HG02840 (cell line): Measurements from ENCODE around the gene THRAP3.
"Not testable (repeated sequence)": the region's sequence is repeated elsewhere in the genome, so short reads cannot be mapped to it uniquely, and the experiment has no call there.

Experiments used
- ATAC-seq: cut with Tn5 transposase; IDR thresholded peaks from one replicate; pipeline ENCODE4 v1.9.1; 2021; ENCODE audit warnings: mild to moderate bottlenecking, moderate library complexity, moderate number of reproducible peaks; ENCODE audit not compliant: unreplicated experiment, low FRiP score

Gene THRAP3, protein sequence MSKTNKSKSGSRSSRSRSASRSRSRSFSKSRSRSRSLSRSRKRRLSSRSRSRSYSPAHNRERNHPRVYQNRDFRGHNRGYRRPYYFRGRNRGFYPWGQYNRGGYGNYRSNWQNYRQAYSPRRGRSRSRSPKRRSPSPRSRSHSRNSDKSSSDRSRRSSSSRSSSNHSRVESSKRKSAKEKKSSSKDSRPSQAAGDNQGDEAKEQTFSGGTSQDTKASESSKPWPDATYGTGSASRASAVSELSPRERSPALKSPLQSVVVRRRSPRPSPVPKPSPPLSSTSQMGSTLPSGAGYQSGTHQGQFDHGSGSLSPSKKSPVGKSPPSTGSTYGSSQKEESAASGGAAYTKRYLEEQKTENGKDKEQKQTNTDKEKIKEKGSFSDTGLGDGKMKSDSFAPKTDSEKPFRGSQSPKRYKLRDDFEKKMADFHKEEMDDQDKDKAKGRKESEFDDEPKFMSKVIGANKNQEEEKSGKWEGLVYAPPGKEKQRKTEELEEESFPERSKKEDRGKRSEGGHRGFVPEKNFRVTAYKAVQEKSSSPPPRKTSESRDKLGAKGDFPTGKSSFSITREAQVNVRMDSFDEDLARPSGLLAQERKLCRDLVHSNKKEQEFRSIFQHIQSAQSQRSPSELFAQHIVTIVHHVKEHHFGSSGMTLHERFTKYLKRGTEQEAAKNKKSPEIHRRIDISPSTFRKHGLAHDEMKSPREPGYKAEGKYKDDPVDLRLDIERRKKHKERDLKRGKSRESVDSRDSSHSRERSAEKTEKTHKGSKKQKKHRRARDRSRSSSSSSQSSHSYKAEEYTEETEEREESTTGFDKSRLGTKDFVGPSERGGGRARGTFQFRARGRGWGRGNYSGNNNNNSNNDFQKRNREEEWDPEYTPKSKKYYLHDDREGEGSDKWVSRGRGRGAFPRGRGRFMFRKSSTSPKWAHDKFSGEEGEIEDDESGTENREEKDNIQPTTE

DNA sequence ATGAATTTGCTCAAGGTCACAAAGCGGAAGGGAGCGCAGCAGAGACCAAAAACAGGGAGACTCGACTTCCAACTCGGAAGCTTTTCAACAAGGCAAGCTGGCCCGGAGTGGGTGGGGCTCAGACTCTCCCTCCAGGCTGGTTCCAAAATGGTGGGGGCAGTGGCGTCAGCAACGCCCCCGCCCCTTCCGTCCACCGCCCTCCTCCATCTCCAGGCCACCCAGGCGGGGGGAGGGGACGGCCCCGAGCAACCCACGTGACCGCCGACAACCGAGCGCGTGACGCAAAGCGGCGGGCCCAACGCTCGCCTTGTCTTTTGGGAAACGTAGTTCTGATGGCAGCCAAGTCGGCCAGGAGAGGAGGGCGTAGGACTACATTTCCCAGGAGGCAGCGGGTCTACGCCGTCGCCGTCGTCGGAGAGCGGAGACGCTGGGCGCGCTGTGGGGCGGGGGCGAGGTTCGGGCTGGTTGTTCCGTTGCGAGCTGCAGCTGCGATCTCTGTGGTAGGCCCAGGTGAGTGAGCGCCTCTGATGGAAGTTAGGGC is at the start of gene THRAP3:
TSS of gene THRAP3 (plus strand) at position 448 of the 541 bp plus-strand sequence. CDS start 58,121 bp downstream, outside the sequence.
- ATAC-seq, result peak; percentile 93

DNA sequence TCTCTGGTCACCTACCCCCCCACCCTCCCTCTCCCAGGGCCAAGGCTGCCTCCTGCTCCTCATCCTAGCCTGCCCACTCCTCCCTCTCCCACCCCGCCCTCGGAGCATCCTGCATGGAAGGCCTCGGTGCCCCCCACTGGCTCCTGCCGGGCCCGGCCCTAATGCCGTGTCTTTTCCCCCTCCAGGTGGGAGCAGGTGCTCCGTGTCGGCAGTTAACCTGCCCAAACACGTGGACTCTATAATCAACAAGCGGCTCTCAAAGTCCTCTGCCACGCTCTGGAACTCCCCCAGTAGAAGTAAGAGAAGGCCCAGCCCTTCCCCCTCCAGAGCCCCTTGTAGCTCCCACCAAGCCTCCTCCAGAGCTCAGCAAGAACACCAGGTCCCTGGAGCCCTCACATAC is 49.5 kb upstream of the THRAP3 start:
- no peak for ATAC-seq

DNA sequence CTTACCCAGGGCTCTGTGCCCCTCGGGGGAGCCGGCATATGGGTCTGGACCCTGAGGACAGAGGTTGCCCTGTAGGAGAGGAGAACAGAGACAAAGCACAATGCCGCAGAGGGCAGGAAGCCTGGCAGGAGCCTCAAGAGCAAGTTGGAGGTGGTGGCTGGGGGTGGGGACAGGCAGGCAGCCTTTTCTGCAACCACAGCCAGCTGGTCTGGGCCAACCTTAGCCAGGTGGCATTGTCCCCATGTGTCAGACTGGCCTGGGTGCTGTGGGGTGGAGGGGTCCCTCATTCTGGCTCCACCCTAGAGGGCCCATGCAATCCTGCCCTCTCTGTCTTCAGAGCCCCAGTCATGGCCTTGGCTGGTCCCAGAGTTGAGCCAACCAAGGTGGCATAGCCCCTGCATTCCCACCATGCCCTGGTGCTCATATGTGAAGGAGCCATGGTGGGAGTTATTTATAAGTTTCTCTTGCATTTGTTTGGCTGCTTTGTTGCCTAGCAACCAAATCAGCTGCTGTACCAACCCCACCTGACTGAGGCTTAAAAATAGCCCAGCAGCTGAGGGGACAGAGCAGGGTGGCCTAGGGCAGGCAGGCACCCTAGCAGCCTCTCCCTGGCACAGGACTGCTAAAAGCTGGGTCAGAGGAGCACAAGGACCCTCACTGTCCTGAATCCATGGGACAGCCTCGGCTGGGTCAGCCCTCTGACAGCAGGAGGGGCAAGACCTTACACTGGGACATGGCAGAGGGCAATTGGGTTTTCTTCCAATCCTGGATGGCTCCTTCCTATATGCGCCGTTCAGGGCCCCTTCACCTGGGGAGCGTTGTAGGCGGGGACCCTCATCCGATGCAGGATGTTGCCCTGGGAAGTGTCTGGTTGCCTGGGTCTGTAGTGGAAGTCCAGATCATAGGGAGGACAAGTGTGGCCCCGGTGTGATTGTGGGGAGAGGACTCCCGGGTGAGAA is 48.8 kb upstream of the THRAP3 start:
- no peak for ATAC-seq

DNA sequence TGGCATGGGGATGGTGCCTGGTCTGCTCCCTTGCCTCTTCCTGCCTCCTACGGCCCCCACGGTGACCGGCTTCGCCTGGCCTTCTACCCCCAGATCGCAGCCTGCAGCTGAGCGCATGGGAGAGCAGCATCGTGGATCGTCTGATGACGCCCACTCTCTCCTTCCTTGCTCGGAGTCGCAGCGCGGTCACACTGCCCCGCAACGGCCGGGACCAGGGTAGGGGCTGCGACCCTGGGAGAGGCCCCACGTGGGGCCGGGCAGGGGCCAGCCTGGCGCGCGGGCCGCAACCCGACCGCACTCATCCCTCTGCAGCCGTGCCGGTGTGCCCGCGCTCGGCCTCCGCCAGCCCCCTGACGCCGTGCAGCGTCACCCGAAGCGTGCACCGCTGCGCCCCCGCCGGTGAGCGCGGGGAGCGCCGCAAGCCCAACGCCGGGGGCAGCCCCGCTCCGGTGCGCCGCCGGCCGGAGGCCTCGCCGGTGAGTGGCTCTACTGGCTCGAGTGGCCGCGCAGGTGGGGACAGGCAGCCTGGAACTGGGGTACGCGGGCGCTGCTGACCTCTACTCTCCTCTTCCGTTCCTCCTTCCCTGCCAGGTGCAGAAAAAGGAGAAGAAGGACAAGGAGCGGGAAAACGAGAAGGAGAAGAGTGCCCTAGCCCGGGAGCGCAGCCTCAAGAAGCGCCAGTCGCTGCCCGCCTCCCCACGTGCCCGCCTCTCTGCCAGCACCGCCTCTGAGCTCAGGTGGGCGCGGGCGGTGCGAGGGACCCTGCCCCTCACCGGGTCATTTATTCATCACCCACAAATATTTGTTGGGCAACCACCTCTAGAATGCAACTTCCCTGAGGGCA is 47.9 kb upstream of the THRAP3 start:
- ATAC-seq, result no peak

DNA sequence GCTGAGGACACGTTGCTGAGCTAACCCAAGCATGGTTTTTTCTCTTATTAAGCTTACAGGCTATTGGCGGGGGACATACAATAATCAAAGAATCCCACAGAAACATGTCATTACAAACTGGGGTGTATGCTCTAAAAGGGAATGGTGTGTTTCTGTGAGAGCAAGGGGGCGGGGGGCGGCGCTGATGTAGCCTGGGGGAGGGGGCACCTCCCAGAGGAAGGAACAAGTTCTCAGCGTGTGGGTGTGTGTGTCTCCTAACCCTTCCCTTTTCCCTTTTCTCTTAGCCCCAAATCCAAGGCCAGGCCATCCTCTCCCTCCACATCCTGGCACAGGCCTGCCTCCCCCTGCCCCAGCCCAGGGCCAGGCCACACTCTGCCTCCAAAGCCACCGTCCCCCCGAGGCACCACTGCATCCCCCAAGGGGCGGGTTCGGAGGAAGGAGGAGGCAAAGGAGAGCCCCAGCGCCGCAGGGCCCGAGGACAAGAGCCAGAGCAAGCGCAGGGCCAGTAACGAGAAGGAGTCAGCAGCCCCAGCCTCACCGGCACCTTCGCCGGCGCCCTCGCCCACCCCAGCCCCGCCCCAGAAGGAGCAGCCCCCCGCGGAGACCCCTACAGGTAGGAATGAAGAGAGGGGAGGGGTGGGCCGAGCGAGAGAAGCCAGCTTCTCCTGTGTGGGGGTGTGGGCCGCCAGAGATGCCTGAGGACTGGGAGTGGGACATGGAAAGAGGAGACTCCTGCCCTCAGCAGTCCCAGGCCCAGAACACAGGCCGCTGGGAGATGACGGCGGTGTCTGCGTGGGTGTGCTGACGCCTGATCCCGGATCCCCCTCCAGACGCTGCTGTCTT is 46.4 kb upstream of the THRAP3 start:
- ATAC-seq, result no peak

DNA sequence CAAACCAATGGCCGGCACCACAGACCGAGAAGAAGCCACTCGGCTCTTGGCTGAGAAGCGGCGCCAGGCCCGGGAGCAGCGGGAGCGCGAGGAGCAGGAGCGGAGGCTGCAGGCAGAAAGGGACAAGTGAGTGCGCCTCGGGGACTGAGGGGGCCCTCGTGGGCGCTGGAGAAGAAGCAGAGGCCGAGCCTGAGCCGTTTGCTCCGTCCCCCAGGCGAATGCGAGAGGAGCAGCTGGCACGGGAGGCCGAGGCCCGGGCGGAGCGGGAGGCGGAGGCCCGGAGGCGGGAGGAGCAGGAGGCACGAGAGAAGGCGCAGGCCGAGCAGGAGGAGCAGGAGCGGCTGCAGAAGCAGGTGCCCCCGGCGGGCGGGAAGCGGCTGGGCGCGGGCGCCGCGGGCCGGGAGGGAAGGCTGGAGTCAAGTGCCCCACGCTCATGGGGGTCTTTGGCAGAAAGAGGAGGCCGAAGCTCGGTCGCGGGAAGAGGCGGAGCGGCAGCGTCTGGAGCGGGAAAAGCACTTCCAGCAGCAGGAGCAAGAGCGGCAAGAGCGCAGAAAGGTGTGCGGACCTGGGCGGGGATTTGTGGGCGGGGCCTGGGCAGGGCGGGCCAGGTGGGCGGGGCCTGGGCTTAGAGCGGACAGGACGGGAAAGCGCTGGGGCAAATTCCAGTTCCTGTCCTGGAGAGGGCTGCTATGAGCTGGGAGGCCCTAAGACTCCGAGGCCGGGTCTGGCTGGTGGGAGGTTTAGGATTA is 45.6 kb upstream of the THRAP3 start:
- ATAC-seq, result no peak

DNA sequence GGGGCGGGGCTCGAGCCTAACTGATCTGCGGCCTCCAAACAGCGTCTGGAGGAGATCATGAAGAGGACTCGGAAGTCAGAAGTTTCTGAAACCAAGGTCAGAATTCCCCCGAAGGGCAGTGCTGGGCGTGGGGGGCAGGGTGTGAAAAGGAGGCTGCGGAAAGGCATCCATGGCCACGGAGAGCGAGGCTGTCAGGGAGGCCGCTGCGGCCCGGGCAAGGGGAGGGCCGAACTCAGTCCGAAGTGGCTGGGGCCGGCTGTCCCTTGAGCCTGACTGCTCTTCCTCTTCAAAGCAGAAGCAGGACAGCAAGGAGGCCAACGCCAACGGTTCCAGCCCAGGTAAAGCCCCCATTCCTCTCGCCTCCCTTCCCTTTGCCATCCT is 45.0 kb upstream of the THRAP3 start:
- ATAC-seq, result no peak

DNA sequence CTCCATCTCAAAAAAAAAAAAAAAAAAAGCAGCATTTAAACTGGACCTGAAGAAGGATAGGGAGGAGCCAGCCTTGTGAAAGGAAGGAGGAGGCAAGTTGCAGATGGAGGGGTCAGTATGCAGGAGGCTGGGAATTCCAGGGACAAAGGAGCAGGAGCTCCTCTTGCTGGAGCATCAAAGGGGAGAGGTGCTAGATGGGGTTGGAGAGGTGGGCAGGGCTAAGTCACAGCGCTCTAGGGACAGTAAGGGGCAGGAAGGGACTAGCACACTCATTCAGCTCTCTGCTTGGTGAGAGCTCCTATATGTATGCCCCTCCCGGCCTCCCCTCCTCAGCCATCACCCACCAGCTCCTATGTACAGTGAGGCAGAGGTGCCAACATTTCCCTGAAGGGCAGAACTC is 41.5 kb upstream of the THRAP3 start:
- ATAC-seq, result no peak

DNA sequence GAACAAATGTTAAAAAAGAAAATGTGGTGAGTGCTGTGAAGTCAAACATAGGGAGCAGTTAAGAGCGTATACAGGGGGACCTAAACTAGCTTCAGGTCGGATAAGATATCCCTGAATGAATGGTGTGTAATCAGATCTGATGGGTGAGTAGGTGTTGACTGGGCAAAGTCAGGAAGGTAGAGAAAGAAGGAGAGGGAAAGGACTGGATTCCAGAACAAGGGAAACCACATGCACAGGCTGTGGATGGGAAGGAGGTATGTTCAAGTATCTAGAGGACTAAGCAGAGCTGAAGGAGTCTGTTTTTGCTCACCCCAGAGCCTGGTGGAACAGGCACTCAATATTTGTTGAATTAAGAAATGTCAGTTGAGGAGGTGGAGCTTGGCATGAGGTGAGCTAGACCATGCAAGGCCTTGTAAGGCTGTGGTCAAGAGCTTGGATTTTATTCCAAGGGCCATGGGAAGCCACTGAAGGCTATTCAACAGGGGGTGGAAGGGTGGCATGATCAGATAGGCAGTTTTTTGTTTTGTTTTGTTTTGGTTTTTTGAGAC is 40.9 kb upstream of the THRAP3 start:
- no peak for ATAC-seq

DNA sequence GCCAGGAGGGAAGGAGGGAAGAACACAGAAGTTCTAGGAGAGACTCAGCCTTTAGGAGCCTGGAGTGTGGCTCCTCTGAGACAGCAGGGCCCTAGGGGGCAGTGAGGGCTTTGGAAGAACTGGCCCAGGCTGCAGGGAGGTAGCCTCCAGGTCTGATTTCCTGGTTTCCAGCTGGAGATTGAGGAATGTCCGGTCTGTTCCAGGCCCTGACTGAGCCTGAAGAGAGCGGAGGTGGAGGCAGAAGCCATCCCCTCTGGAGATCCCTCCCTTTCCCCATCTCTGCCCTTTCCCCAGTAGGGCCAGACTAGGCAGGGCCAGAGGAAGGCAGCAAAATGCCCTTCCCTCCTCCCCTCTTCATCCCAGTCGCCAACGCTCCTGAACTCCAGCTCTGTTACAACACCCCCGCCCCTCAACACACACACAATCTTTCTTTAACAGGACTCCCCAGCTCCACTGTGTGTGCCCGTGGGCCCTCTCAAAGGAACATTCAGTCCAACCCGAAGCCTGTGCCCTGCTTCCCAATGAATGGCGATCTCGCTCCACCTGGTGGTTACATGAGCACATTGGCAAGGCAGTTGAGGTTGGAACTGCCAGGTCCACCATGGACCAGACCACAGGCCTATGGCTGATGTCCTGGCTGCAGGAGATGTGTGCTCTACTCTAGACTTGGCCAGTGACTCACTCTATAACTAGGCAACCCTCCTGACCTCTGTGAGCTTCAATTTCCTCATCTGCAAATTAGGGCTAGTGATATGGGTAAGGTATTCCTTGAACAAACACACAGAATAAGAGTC is 36.2 kb upstream of the THRAP3 start:
- ATAC-seq, result no peak

DNA sequence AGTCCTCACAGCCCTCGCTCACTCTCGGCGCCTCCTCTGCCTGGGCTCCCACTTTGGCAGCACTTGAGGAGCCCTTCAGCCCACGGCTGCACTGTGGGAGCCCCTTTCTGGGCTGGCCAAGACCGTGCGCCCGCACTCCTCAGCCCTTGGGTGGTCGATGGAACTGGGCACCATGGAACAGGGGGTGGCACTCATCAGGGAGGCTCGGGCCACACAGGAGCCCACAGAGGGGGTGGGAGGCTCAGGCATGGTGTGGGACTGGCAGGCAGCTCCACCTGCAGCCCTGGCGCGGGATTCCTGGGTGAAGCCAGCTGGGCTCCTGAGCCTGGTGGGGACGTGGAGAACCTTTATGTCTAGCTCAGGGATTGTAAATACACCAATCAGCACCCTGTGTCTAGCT is 27.4 kb upstream of the THRAP3 start:
- ATAC-seq, result not testable (repeated sequence)

DNA sequence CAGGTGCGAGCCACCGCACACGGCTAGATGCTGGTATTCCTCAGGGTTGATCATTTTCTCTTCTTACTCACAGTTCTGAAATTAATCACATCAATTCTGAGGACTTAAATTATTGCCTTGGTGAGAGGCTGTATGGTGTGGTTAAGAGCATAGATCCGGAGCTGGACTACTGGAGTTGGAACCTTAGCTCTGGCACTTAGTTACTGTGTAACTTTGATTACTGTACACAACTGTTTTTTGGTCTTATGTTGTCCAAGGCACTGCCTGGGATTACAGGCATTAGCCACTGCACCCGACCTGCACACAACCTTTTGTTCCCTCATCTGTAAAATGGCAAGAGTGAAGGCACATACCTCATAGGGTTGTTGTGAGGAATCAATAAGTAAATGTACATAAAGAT is 25.6 kb upstream of the THRAP3 start:
- ATAC-seq, result no peak

DNA sequence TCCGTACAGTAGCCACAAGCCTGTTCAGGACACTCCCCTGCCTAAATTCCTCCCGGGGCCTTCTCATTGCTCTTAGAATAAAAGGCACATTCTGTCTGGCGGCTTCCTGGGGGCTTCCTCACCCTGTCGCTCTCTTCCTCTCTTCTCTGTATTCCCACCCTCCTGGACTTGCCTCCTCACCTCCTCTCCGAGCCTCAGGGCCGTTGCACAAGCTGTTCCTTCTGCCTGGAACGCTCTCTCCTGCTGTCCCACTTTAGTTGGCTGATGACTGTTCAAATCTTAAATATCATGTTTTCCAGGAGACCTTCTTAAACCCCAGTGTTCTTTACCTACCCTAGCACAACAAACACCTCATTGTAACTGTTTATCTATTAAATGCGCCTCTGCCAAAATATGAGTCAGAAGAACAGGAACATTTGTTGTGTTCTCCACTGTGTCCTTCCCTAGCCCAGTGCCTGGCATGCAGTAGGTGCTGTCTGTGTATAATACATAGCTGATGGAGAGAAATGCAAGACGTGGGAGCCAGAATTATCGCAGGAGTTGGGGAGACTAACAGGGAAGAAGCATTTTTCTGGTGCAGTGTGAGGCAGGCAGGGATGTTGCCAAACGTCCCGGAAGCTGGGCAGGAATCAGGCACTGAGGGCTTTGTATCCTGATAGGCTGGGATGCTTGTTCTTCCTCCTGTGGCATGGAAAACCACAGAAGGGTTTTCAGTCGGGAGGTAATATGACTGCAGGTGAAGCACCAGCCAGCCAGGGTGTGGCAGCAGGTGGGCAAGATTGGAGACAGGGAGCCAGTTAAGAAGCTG is 24.1 kb upstream of the THRAP3 start:
- ATAC-seq, result no peak

DNA sequence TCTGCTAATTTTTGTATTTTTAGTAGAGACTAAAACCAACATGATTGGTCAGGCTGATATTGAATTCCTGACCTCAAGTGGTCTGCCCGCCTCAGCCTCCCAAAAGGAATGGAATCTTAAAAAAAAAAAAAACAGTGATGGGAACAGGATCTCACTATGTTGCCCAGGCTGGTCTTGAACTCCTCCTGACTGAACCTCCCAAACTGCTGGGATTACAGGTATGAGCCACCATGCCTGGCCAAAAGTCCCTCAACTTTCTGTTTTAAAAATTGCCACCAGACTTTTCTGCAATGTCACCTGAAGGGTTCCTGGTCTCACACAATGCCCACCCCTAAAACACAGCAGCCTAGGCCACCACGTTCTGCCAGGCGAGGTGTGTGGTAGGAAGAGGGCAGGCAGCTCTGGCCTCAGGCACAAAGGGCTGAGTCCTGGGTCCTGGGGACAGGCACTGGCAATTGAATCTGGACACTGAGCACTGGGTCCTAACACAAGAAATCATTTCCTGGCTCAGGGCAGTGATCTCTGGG is 21.2 kb upstream of the THRAP3 start:
- no peak for ATAC-seq

DNA sequence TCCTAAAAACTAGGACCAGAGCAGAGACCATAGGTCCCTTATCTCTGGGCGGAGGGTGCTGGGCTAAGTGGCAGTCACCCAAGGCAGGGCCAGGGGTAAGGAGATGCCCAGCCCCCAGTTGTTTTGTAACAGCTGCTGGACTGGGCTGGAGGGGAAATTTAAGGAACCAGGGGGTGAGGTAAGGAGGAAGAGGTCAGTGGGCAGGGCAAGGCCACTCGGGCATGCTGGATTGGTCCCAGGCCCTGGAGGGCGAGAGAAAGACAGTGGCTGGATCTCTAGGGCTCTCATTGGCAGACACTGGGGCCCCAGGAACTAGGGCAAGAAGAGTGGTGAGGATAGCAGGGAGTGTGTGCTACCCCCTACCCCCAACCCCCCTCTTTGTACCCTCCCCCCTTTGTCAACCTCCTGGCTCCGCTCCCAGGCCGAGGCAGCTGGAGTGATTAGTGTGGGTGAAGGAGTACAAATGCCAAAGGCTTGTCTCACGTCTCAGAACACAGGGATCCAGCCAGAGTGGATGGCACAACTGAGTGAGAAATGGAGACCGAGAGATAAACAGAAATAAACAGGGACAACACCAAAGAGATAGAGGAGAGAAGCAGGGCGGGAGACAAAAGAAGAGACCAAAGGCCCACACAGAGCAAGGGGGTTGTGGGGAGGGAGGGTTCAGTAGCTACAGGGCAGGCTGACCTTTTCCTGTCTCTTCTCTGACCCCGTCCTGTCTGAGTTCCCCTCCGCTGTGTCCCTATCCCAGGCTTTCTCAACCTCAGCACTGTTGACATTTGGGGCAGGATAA is 20.5 kb upstream of the THRAP3 start:
- no peak for ATAC-seq
